Suprapubic skin (tissue), 4 donors: ENCODE results near the gene DDHD1. TPM values are rescaled to one million over a fixed set of nuclear protein-coding genes. Genes with fewer than 3 reads are reported as not detected.

Source experiments
- DNase-seq, 2 donors: peaks; one replicate each; pipeline ENCODE4 v3.0.0-alpha.2; 2019; ENCODE audit warnings: low spot score in 2 of 2
- H3K27ac ChIP-seq: fragments of 200-600 bp; sonication (generic); one replicate; pipeline ENCODE4 v1.5.1; 2019
- H3K27me3 ChIP-seq: fragments of 200-600 bp; sonication (generic); one replicate; pipeline ENCODE4 v1.5.1; 2019
- H3K36me3 ChIP-seq: fragments of 200-600 bp; sonication (generic); one replicate; pipeline ENCODE4 v1.5.1; 2019
- H3K4me1 ChIP-seq: fragments of 200-600 bp; sonication (generic); one replicate; pipeline ENCODE4 v1.5.1; 2019
- H3K4me3 ChIP-seq: fragments of 200-600 bp; sonication (generic); one replicate; pipeline ENCODE4 v1.5.1; 2019; ENCODE audit warnings: mild to moderate bottlenecking
- H3K9me3 ChIP-seq: fragments of 200-600 bp; sonication (generic); one replicate; pipeline ENCODE4 v1.5.1; 2019
- CTCF ChIP-seq, 2 donors: fragments of 200-600 bp in 1 of 2; fragments of 450-650 bp in 1 of 2; sonication (generic) in 1 of 2; IDR thresholded peaks; one replicate each; pipeline ENCODE4 v1.5.1; 2016 to 2019; ENCODE audit warnings: antibody characterized with exemption in 2 of 2, mild to moderate bottlenecking in 1 of 2, moderate library complexity in 1 of 2
- EP300 ChIP-seq: sonication (generic); formaldehyde crosslinking; IDR thresholded peaks from one replicate; pipeline ENCODE4 v1.6.1; 2017; ENCODE audit warnings: antibody characterized with exemption
- POLR2A ChIP-seq, 2 donors: fragments of 450-650 bp; IDR thresholded peaks; one replicate each; pipeline ENCODE4 v1.6.1; 2017; ENCODE audit warnings: antibody characterized with exemption in 2 of 2, mild to moderate bottlenecking in 2 of 2, moderate library complexity in 2 of 2
- POLR2AphosphoS5 ChIP-seq, 3 donors: sonication (generic); formaldehyde crosslinking; IDR thresholded peaks; one replicate each; pipeline ENCODE4 v1.6.1; 2017; ENCODE audit warnings: antibody characterized with exemption in 3 of 3
- WGBS: methylation state at CpG from one replicate; pipeline ENCODE4 v1.1.5; 2018; 5-methylcytosine and 5-hydroxymethylcytosine counted together
- total RNA-seq, 4 donors: library from RNA; depleted of rRNA; stranded (reverse); fragments of >200 nt; gene quantifications; one replicate each; pipeline ENCODE4 v1.1.0, GENCODE V29; 2016

DDHD1 gene
- total RNA-seq, 4 donors from 2014 or later, result 10.1 to 25.3 (median 14.7) TPM

- no peaks in the 10 kb centered on the region for H3K9me3 ChIP-seq
- no peaks in the 10 kb centered on the region for H3K4me1 ChIP-seq
- DNase-seq, result no peak
- TF ChIP-seq POLR2A (IDR thresholded peaks at IDR 0.05), result no peak
- TF ChIP-seq CTCF (IDR thresholded peaks at IDR 0.05), result no peak
- TF ChIP-seq EP300, result no peak
- no peak for TF ChIP-seq POLR2AphosphoS5 (IDR thresholded peaks at IDR 0.05)
- H3K27me3 ChIP-seq, result no peaks in the 10 kb centered on the region
- WGBS, result 74% methylated on average over 1 of the region's 1 CpG
- no peak overlapping the region for H3K4me3 ChIP-seq
- H3K27ac ChIP-seq, result no peak overlapping the region
- H3K36me3 ChIP-seq, result no peaks in the 10 kb centered on the region
Observed at GRCh38 chr14:52992236-52992870, 160.8 kb downstream of the DDHD1 start.

GRCh38 chr14:52988139-52988538 lies 165.0 kb downstream of the DDHD1 start:
- Histone ChIP-seq H3K4me3 (no peak overlapping the region), H3K36me3 (no peaks in the 10 kb centered on the region), H3K9me3 (no peaks in the 10 kb centered on the region), H3K27me3 (no peaks in the 10 kb centered on the region), H3K4me1 (no peaks in the 10 kb centered on the region), H3K27ac (no peak overlapping the region)
- TF ChIP-seq EP300 (no peak), POLR2AphosphoS5 (IDR thresholded peaks at IDR 0.05) (no peak), POLR2A (IDR thresholded peaks at IDR 0.05) (no peak), CTCF (IDR thresholded peaks at IDR 0.05) (no peak)
- no peak for DNase-seq

- H3K9me3 ChIP-seq, result no peaks in the 10 kb centered on the region
- no peak for DNase-seq
- 63% methylated on average over 3 of the region's 3 CpGs for WGBS
Observed at GRCh38 chr14:52987514-52987913, 165.6 kb downstream of the DDHD1 start.

GRCh38 chr14:52987042-52987441 lies 166.1 kb downstream of the DDHD1 start:
- H3K4me3 ChIP-seq, result no peak overlapping the region
- 59% methylated on average over 2 of the region's 2 CpGs for WGBS

More at GRCh38 chr14:52987514-52987913, 165.6 kb downstream of the DDHD1 start:
- Histone ChIP-seq H3K4me3 (no peak overlapping the region), H3K27ac (no peak overlapping the region), H3K4me1 (no peaks in the 10 kb centered on the region), H3K36me3 (no peaks in the 10 kb centered on the region), H3K27me3 (no peaks in the 10 kb centered on the region)
- TF ChIP-seq CTCF (IDR thresholded peaks at IDR 0.05) (no peak), POLR2A (IDR thresholded peaks at IDR 0.05) (no peak), EP300 (no peak), POLR2AphosphoS5 (IDR thresholded peaks at IDR 0.05) (no peak)

More at GRCh38 chr14:52987042-52987441, 166.1 kb downstream of the DDHD1 start:
- TF ChIP-seq POLR2AphosphoS5 (IDR thresholded peaks at IDR 0.05), result no peak
- TF ChIP-seq POLR2A (IDR thresholded peaks at IDR 0.05), result no peak
- no peak for TF ChIP-seq EP300
- TF ChIP-seq CTCF (IDR thresholded peaks at IDR 0.05), result no peak
- H3K9me3 ChIP-seq, result no peaks in the 10 kb centered on the region
- no peak overlapping the region for H3K27ac ChIP-seq
- H3K36me3 ChIP-seq, result no peaks in the 10 kb centered on the region
- no peaks in the 10 kb centered on the region for H3K4me1 ChIP-seq
- DNase-seq, result no peak
- H3K27me3 ChIP-seq, result no peaks in the 10 kb centered on the region

Other genes starting within 250 kb of the DDHD1 start
- 10 to 100 TPM in 3 of 4 donors, 1 to 10 TPM in 1; 9.1 to 17.7 (median 15.1) TPM for gene FERMT2, start 202.3 kb downstream of the DDHD1 start, total RNA-seq